ENCODE measurements around the gene RANBP2. TPM values are rescaled to one million over a fixed set of nuclear protein-coding genes. Genes with fewer than 3 reads are reported as not detected.
A peak's percentile ranks its signal among the peaks of the same experiment; 100 is the strongest.
"Not testable (repeated sequence)": the region's sequence is repeated elsewhere in the genome, so short reads cannot be mapped to it uniquely, and the experiment has no call there.

The RANBP2 gene
- total RNA-seq, result 10 to 100 TPM; 62.1 to 72.0 TPM

- H3K4me3 ChIP-seq, result peak within 1 kb of the TSS; percentile 74
- H3K9me3 ChIP-seq, result no peaks in the 10 kb centered on the region
- peak; percentile 96 for DNase-seq
- H3K36me3 ChIP-seq, result no peaks in the 10 kb centered on the region
- TF ChIP-seq CTCF (IDR thresholded peaks at IDR 0.05), result no peak
- H3K27ac ChIP-seq, result peak within 1 kb of the TSS; percentile 91
- H3K9ac ChIP-seq (ENCODE audit: low read depth in 2 of 2, low read length in 2 of 2), result peak within 1 kb of the TSS; percentile 85 to 98
- H3K27me3 ChIP-seq, result no peaks in the 10 kb centered on the region
- H3K4me1 ChIP-seq, result peaks cover 3% of the 10 kb centered on the region
- intact Hi-C loops (cut with DNase I), result no loop called here
Measured at GRCh38 chr2:108719149-108720044, at the start of gene RANBP2. Gene RANBP2, plus strand, starts transcription at chr2:108719482. Its CDS starts 125 bp downstream, at chr2:108719607.

- H3K9ac ChIP-seq (ENCODE audit: low read depth in 2 of 2, low read length in 2 of 2); H3K9me3 ChIP-seq; H3K4me1 ChIP-seq; intact Hi-C loops (cut with DNase I); H3K27ac ChIP-seq; H3K27me3 ChIP-seq; H3K36me3 ChIP-seq; DNase-seq; H3K4me3 ChIP-seq: not testable (repeated sequence)
Measured at GRCh38 chr2:108670282-108670681, 49.0 kb upstream of the RANBP2 start.

- H3K4me1 ChIP-seq; H3K4me3 ChIP-seq; H3K27me3 ChIP-seq; intact Hi-C loops (cut with DNase I); H3K36me3 ChIP-seq; H3K9ac ChIP-seq (ENCODE audit: low read depth in 2 of 2, low read length in 2 of 2); H3K9me3 ChIP-seq; DNase-seq; H3K27ac ChIP-seq: not testable (repeated sequence)
Measured at GRCh38 chr2:108672200-108672805, 47.0 kb upstream of the RANBP2 start.

GRCh38 chr2:108676522-108676921 lies 42.8 kb upstream of the RANBP2 start:
- H3K4me1 ChIP-seq; H3K9me3 ChIP-seq; H3K36me3 ChIP-seq; DNase-seq; H3K4me3 ChIP-seq; H3K27ac ChIP-seq; H3K27me3 ChIP-seq; intact Hi-C loops (cut with DNase I); H3K9ac ChIP-seq (ENCODE audit: low read depth in 2 of 2, low read length in 2 of 2): not testable (repeated sequence)

GRCh38 chr2:108677239-108677744 lies 42.0 kb upstream of the RANBP2 start:
- DNase-seq; H3K9ac ChIP-seq (ENCODE audit: low read depth in 2 of 2, low read length in 2 of 2); H3K9me3 ChIP-seq; H3K27me3 ChIP-seq; intact Hi-C loops (cut with DNase I); H3K27ac ChIP-seq; H3K4me3 ChIP-seq; H3K4me1 ChIP-seq; H3K36me3 ChIP-seq: not testable (repeated sequence)

- peak overlapping the region; percentile 25 for H3K27ac ChIP-seq
- intact Hi-C loops (cut with DNase I); H3K4me1 ChIP-seq; H3K9ac ChIP-seq (ENCODE audit: low read depth in 2 of 2, low read length in 2 of 2); H3K9me3 ChIP-seq; H3K36me3 ChIP-seq; DNase-seq; H3K4me3 ChIP-seq; H3K27me3 ChIP-seq: not testable (repeated sequence)
Measured at GRCh38 chr2:108678198-108678651, 41.1 kb upstream of the RANBP2 start.

GRCh38 chr2:108680805-108681204 lies 38.5 kb upstream of the RANBP2 start:
- H3K9ac ChIP-seq (ENCODE audit: low read depth in 2 of 2, low read length in 2 of 2); H3K27me3 ChIP-seq; H3K4me1 ChIP-seq; intact Hi-C loops (cut with DNase I); H3K27ac ChIP-seq; H3K9me3 ChIP-seq; DNase-seq; H3K4me3 ChIP-seq; H3K36me3 ChIP-seq: not testable (repeated sequence)

GRCh38 chr2:108688818-108689756 lies 30.2 kb upstream of the RANBP2 start:
- H3K27me3 ChIP-seq; H3K4me1 ChIP-seq; H3K27ac ChIP-seq; DNase-seq; H3K36me3 ChIP-seq; H3K9ac ChIP-seq (ENCODE audit: low read depth in 2 of 2, low read length in 2 of 2); H3K4me3 ChIP-seq; intact Hi-C loops (cut with DNase I); H3K9me3 ChIP-seq: not testable (repeated sequence)

- H3K27me3 ChIP-seq; H3K36me3 ChIP-seq; intact Hi-C loops (cut with DNase I); DNase-seq; H3K4me3 ChIP-seq; H3K27ac ChIP-seq; H3K9ac ChIP-seq (ENCODE audit: low read depth in 2 of 2, low read length in 2 of 2); H3K4me1 ChIP-seq; H3K9me3 ChIP-seq: not testable (repeated sequence)
Measured at GRCh38 chr2:108690001-108690400, 29.3 kb upstream of the RANBP2 start.

All from colonic mucosa (tissue), 4 donors.